ENCODE data around the gene TRABD.

Gene TRABD

DNA sequence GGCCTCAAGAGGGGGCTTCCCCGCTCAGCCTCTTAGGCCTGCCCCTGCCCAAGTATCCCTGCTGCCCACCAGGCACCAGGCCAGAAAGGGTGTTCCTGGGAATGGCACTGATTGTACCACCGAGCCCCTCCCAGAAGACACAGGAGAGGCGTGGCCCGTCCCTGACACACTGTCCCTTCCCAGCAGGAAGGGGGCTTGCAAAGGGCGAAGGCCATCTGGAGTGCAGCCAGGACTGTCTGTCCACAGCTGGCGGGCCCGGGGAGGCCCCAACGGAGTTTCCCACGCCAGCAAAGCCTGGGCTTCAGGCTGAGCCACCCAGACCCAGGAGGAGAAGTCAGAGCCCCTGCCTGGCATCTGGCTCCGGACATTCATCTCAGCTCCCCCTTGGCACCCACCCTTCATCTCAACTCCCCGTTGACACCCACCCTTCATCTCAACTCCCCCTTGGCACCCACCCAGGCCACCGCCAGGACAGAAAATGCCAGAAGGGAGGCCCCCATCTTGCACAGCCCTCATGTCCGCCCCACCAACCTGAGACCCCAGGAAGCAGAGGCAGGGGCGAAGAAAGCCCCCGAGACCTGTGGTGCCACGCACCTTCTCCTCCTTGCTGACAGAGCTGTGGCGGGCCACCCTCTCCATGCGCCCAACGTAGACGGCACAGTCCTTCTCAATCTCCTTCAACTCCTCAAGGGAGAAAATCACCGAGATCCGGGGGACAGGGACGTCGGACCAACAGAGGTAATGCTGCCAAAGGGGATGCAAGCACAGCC lies 39.7 kb downstream of the TRABD start:
- no peak for DNase-seq (ENCODE audit: low read depth, low spot score)
- no peak overlapping the region for H3K4me3 ChIP-seq (ENCODE audit: low read length)

- DNase-seq (ENCODE audit: low read depth, low spot score), result no peak
- no peak overlapping the region for H3K4me3 ChIP-seq (ENCODE audit: low read length)
These were observed 40.6 kb downstream of the TRABD start for GRCh38 chr22:50226063-50226874.

DNA sequence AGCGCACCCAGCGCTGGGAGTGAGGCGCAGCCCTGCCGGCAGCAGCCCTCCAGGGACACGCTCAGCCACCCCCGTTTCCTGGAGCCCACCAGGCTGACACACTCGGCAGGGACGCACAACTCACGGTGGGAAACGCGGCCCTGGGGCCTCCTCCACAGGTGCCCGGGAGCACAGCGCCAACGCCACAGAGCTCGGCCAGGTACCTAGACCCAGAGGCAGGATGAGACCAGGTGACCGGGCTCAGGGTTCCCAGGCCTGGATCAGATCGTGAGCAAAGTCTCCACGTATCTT lies 41.1 kb downstream of the TRABD start:
- DNase-seq (ENCODE audit: low read depth, low spot score), result no peak
- no peak overlapping the region for H3K4me3 ChIP-seq (ENCODE audit: low read length)

GRCh38 chr22:50227579-50228215 lies 42.0 kb downstream of the TRABD start:
- no peak overlapping the region for H3K4me3 ChIP-seq (ENCODE audit: low read length)
- no peak for DNase-seq (ENCODE audit: low read depth, low spot score)

GRCh38 chr22:50228366-50228765 lies 42.7 kb downstream of the TRABD start:
- DNase-seq (ENCODE audit: low read depth, low spot score), result no peak

DNA sequence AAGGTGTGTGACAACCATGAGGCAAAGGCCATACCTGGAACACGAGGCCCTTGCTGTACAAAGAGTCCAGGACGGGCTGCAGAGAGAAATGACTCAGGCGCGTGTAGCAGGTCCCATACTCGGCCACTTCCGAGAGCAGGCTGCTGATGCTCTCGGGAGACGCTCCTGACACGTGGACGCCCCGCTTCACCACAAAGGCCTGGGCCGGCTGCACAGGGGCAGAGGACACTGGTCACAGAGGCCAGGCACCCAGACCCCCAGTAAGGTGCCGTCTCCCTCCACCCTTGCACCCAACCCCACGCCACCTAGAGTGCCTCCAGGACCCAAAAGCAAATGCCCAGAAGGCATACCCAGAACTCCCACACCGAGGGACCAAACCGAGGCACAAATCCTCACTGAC lies 43.7 kb downstream of the TRABD start:
- DNase-seq (ENCODE audit: low read depth, low spot score), result no peak
- no peak overlapping the region for H3K4me3 ChIP-seq (ENCODE audit: low read length)

More at GRCh38 chr22:50228366-50228765, 42.7 kb downstream of the TRABD start:
- H3K4me3 ChIP-seq (ENCODE audit: low read length), result no peak overlapping the region

GRCh38 chr22:50232481-50233151 lies 46.9 kb downstream of the TRABD start:
- H3K4me3 ChIP-seq (ENCODE audit: low read length), result no peak overlapping the region
- no peak for DNase-seq (ENCODE audit: low read depth, low spot score)

DNA sequence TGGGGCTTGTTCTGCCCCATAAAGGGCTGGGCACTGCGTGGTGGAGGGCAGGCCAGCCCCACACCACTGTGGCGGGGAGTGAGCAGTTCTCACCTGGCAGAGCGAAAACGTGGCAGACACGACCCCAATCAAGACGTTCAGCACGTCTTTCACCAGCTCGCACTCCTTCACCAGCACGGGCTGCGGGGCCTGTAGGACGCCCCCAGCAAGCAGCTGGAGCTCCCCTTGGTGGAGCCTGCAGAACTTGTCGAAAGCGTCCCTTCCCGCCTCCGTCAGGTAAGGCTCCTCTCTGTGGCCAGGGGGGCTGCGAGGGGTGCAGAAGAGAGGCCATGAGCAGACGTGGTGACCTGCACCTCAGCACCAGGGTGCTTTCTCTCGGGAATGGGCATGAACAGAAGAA lies 47.5 kb downstream of the TRABD start:
- no peak for DNase-seq (ENCODE audit: low read depth, low spot score)
- no peak overlapping the region for H3K4me3 ChIP-seq (ENCODE audit: low read length)

DNA sequence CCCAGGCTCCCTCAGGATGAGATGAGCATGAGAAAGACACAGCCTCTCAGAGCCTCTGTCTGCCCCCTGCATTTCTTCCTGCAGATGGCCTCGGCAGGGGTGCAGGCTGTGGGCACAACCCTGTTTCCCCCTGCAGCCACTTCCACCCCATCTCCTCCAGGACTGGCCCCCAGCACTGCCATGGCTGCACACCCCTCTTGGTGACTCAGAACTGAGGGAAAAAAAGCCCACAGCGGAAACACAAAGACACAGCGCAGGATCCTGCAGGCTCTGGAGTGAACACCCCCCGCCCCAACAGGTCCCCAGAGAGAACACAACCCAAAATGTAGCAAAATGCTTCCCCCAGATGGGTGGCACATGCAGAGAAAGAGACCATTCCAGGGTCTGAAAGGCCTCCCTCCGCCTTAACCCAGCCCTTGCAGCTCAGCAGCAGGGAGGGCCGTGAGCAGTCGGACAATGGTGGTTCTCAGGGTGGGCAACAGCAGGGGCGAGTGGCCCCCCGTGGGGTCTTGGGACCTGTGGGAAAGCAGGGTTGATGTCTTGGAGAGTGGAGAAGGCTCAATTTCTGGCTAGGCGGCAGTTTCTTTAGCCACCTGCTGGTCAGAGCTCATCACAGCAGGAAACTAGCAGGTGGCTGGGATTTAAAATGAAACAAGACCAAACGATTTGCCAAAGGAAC lies 51.2 kb downstream of the TRABD start:
- peak; percentile 37 for DNase-seq (ENCODE audit: low read depth, low spot score)
- H3K4me3 ChIP-seq (ENCODE audit: low read length), result no peak overlapping the region

GRCh38 chr22:50238755-50239154 lies 53.0 kb downstream of the TRABD start:
- DNase-seq (ENCODE audit: low read depth, low spot score), result no peak
- no peak overlapping the region for H3K4me3 ChIP-seq (ENCODE audit: low read length)

DNA sequence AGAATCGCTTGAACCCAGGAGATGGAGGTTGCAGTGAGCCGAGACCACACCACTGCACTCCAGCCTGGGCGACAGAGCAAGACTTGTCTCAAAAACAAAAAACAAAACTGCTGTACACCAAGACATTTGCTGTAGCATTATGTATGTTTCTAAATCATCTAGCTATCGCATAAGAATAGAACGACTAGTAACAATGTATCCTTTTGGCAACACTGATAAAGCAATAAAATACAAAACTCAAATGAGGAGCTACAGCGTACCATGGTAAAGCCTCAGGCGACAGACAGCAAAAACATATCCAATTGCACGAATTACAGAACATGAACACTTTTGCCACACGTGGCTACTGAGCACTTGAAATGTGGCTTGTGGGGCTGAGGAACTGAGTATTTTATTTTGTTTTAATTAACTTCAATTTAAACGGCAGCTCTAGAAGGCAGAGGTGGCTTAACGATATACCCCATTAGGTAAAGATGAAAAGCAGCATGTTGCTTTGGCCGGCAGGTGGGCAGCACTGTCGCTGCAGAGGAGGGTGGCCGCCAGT lies 56.8 kb downstream of the TRABD start:
- DNase-seq (ENCODE audit: low read depth, low spot score), result no peak
- H3K4me3 ChIP-seq (ENCODE audit: low read length), result no peak overlapping the region

DNA sequence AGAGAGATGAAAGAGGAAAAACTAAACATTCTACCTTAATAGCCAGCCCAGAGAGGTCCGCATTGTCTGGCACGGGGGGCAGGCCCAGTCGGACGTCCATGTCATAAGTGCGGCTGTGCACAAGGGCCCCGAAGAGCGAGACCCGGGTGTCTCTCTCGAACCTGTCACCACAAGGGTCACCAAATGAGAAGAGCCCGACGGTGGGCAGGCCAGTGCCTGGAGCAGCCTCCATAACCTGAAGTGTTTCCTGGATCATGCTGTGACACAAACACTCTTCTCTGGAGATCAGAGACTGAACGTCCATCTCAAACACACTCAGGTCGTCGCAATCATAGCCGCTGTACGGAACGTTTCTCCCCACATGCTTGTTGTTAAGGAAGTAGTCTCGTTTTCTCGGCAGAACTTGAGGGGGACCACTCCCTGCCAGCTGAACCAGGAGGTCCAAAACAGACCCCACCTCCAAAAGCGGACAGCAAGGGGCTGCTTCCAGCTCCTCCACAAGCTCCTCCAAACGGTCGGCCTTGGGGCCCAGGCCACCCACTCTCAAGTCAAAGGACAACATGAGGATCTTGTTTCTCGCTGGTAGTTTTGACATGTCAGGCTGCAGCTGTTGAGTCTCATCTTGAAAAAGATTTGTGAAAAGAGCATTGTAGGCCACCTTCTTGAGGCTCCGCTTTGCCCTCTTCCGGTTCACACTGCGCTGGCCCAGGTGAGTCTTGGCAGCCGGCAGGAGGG lies 58.1 kb downstream of the TRABD start:
- DNase-seq (ENCODE audit: low read depth, low spot score), result no peak
- H3K4me3 ChIP-seq (ENCODE audit: low read length), result peak overlapping the region; percentile 95

GRCh38 chr22:50244420-50245213 lies 58.9 kb downstream of the TRABD start, which contains the start of gene TUBGCP6:
Gene TUBGCP6 (minus strand): TSS chr22:50245023. CDS start chr22:50244459, 564 bp downstream.
- peak; percentile 84 for DNase-seq (ENCODE audit: low read depth, low spot score)

GRCh38 chr22:50245214-50246072 lies 59.7 kb downstream of the TRABD start:
- peak overlapping the region; percentile 95 for H3K4me3 ChIP-seq (ENCODE audit: low read length)
- no peak for DNase-seq (ENCODE audit: low read depth, low spot score)

More at GRCh38 chr22:50244420-50245213, 58.9 kb downstream of the TRABD start, which contains the start of gene TUBGCP6:
- H3K4me3 ChIP-seq (ENCODE audit: low read length), result peak within 1 kb of the TSS; percentile 95

- H3K4me3 ChIP-seq (ENCODE audit: low read length), result peak overlapping the region; percentile 95
- no peak for DNase-seq (ENCODE audit: low read depth, low spot score)
These were observed 60.8 kb downstream of the TRABD start for GRCh38 chr22:50246242-50247175.

All from Jurkat, Clone E6-1 (cell line).